ENCODE results near the gene ZNF485.
"Not testable (repeated sequence)": the region's sequence is repeated elsewhere in the genome, so short reads cannot be mapped to it uniquely, and the experiment has no call there.

The ZNF485 gene

DNA sequence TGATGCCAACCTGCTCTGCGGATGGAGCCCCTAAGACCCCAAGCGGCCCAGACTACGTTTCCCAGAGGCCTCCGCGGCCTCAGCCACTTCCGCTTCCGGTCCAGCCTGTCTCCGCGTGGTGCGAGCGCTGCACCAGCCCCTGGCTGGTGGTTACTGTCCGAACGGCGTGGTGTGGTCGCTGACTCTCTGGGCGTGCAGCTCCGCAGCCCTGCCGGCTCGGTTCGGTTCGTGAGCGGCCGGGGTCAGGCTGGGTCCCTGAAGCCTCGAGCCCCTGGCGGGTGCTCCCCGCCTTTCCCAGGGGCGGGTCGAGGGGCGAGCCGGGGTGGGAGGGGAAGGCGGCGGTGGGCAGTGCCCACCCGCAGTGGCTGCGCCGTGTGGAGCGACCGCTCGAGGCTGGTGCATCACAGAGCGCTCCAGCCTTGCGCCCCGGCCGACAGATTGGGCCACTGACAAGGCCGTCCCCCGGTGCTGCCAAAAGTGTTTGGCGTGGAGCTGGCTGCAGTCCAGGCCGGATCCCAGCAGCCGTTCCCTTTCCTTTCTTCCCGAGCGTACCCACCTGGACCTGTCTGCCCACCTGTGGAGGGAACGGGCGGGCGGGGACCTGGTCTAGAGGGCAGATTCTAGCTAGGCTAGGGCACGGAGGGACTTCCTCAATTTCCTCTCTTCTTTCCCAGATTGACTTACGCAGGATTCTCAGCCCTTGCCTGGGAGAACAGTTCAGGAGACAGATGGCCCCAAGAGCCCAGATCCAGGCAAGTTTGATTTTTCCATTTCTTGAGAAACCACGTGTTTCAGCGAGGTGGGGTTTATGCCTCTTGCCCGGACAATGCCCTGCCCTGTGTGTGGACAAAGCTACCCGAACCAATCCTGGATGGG, at the start of gene ZNF485:
ZNF485 (plus strand) TSS at position 116 of the 876 bp plus-strand sequence; CDS start at position 729, 613 bp downstream.
- peak; percentile 62 to 65 for DNase-seq

DNA sequence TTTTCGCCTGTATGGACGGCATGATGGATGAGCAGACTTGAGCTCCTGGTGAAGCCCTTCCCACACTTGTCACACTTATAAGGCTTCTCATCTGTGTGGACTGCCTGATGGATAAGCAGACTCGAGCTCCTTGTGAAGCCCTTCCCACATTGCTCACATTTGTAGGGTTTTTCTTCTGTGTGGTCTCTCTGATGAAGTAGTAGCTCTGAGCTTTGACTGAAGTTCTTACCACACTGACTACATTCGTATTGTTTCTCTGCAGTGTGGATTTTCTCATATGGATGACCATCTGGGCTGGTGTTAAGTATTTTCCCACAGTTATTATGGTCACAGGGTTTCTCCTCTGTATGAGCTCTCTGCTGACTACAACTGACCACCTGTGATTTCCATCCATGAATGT, 49.0 kb upstream of the ZNF485 start:
- no peak for DNase-seq

DNA sequence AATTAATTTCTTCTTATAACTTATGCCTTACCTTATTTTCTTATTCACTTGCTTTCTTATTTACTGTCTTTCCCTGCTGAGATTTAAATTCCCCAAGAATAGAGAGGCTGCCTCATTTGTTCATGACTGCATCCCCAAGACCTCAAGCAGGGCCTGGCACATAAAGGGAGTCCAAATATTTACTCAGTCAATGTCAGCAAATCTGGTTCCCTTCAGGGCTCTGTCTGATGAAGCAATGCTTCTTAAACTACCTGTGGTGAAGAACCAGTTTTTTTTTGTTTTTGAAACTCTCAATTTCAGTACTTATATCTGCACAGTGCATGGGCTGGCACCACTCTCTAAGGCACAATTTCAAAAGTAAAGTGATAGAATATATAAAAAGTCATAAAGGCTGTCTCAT, 36.6 kb upstream of the ZNF485 start:
- DNase-seq: no peak

DNA sequence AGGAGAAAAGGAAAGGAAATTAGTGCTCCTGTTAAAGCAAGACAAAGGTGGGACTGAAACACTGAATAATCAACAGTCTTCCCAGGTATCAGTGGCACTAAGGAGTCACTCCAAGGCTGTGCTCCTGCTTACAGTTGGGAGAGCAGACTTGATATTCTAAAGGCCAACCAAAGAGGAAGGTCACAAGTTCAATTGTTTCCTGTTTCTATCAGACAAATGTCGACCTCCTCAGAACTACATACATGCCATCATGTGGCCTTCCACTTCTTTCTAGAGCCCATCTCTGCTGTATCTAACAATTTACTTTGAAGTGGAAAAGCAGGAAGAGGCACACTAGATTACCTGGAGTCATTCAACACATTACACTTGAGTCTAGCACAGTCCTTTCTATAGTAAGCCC, 35.3 kb upstream of the ZNF485 start:
- DNase-seq: no peak

DNA sequence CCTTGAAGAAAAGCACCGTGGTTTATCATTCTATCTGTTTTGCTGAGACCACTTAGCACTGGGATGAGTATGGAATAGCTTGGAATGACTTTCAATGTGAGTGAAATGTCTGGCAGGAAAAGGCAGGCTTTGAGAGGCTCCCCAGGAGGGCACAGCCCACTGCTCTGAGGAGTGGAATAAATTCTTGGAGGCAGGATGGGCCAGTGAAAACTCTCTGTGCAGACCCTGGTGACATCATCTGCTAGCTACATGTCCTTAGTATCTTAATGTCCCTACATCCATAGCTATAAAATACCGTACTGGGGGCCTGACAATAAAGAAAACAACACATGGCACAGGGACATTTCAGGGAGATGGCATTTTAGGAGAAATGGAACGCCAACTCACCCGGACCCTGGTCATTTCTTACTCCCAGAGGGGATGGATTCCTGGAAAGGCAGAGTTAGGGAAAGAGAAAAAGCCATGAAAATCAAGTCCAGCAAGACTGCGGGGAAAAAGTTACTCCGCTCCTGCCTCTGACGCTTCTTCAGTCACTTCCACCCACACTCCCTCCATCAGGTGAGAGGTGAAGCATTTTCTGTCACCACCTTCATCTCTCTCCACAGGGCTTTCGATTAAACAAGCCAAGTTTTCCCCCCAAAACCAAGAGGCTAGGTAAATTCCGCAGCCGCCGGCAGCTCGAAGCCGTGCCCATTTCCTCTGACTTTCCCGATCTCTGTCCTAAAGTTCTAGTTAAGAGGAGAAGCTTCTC, 32.8 kb upstream of the ZNF485 start:
- DNase-seq: no peak

DNA sequence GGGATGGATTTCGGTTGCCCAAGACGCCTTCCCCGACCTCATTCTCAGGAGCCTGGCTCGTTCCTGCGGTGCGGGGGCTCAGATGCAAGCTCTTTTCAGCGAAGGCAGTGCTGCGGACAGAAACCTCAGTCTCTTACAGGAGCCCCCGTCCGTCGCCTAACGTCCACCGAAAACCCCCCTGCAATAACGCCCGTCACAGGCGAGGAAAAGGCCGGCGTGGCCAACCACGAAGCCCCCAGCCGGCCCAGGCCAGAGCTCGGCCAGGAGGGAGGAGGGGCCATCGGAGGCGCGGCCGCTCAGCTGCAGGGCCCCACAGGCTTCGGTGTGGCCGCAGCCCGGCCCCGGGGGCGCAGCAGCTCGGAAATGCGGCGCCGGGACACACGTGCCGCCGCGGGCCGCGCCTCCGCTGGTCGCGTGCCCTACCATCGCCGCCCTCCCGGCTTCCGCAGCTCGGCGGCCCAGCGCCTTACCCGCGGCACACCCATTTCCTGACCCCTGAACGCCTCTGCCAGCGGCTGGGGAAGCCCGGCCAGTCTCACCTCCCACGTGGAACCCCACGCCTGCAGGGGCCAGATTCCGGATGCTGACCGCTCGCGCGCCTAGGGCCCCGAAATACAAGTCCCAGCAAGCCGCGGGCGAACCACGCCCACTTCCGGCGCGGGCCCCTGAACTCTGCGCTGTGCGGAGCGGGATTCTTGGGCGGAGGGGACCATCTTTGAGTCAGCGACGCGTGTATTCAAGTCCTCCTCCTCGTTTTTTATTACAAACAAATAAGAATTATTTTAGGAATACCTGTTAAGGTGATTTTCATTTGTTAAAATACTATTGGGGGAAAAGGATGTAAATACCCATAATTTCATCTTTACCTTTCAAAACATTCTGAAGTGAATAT, 32.0 kb upstream of the ZNF485 start, which contains the start of gene ZNF239:
ZNF239 (minus strand) TSS at position 616 of the 892 bp plus-strand sequence. CDS start 16,537 bp downstream, outside the sequence.
- DNase-seq: peak; percentile 70 to 76

DNA sequence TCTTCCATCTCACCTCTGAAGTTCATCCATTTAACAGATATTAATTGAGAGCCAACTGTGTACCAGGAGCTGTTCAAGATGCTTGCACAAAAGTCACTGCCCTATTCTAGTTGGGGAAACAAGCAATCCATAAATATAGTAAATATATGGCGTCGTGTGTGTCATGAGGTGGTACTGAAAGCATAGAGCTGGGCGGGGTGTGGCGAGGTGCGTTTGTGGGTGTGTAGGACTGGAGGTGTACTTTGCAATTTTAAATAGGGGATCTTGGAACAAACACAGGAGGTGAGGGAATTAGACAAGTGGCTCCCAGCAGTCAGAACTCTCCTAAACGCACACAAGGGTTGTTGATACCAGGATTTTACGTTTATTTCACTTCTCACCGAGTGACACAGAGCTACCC, 31.3 kb upstream of the ZNF485 start:
- no peak for DNase-seq

DNA sequence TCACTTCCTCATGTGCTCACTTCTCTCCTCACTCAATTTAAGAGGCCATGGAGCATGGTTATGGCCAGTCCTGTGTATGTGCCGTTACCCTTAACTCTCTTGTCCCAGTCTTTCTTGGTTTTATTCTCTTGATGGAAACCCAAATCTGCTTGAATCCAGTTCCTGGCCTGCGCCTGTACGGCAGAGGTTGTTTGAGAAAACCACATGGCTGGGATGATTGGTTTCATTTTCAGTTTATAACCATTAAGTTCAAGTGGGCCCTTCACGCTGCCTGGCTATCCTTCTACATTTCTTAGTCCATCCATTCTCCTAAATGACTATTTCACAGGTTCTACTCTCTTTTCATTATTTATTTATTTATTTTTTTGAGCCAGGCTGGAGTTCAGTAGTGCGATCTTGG, 30.2 kb upstream of the ZNF485 start:
- DNase-seq: no peak

DNA sequence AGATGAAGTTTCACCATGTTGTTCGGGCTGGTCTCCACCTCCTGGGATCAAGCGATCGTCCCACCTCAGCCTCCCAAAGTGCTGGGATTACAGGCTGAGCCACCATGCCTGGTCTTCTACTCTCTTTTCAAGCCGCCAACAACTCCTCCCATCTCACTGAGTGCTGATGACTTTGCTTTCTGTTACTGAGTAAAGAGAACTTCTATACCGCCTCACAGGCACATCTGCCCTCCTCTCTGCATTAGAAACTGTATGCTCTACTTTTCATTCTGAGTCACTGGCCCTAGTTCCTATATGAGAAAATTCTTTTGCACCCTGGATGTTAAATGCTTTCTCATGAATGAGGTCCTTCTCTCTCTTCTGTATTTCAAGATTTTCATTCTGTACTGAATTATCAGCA, 29.7 kb upstream of the ZNF485 start:
- no peak for DNase-seq

DNA sequence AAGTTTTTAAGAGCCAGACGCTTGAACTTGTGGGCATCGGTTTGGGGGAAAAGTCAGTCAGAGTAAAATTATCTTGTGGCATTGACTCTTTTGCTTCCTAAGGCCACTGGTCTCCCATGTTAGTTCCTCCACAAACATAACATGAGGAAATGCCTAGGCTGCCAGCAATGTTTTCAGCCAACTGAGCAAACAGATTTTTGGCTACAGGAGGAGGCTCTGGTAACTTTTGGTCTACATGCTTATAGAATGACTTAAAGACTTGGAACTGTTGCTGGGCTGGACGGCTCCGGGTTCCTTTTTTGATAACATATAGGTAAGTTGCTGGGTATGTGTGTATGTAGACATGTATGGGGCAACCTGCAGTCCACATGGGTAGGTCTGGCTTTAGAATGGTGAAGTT, 22.2 kb upstream of the ZNF485 start:
- no peak for DNase-seq

DNA sequence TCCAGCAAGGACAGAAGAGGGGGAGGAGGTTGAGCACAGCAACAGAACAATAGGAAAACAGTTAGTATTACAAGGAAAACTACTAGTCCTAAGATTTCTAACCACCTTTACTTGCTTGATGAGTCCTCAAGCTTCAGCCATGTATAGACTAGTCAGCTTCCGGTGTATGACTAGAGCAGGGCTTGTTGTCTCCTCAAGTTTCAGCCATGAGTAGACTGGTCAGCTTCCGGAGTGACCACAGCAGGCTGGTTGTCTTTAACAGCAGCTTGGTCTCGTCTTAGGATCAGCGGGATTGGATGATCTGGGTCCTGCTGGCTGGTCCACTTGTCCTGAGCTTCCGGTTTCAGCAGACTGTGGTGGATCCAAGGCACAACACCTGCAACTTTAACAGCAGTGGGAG, 21.2 kb upstream of the ZNF485 start:
- no peak for DNase-seq

DNA sequence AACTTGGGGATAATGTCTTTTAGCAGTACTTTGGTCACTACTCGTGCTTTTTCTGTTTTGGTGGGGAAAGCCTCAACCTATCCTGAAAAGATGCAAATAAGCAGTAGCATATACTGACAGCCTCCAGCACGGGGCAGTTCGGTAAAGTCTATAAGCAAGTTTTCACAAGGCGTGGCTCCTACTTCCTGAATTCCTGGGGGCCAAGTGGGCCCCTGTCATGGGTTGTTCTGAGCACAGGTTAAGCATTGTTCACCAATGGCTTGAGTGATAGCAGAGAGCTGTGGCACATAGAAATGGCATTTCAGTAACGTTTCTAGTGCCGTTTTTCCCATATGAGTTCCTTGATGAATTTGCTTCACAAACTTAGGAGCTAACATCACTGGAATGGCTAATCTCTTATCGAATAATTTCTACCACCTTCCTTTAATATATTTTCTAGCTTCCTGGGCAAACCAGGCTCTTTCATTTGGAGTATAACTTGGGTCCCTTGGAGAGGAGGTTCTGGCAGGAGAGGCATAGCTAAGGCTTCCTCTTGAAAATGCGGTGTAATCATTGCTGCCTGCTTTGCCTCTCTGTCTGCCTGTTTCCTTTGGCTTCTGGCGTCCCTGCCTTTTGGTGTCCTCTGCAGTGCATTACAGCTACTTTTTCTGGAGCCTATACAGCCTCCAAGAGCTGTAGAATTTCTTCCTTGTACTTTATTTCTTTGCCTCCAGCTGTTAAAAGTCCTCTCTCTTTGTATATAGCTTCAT, 20.1 kb upstream of the ZNF485 start:
- no peak for DNase-seq

DNA sequence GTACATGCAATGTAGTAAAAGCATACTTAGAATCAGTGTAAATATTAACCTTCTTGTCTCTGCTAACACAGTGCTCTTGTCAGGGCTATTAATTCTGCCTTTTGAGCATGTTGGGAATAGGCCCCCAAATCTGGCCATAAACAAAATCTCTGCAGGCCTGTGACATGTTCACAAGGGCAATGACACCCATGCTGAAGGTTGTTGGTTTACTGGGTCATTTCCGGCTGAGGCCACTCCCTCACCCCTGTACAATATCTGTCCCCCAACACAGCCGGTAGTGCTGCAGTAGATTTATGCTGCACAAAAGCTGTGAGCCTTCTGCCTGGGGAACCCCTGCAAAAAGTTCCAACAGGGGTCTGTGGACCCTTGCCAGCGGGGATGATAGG, 19.5 kb upstream of the ZNF485 start:
- not testable (repeated sequence) for DNase-seq

DNA sequence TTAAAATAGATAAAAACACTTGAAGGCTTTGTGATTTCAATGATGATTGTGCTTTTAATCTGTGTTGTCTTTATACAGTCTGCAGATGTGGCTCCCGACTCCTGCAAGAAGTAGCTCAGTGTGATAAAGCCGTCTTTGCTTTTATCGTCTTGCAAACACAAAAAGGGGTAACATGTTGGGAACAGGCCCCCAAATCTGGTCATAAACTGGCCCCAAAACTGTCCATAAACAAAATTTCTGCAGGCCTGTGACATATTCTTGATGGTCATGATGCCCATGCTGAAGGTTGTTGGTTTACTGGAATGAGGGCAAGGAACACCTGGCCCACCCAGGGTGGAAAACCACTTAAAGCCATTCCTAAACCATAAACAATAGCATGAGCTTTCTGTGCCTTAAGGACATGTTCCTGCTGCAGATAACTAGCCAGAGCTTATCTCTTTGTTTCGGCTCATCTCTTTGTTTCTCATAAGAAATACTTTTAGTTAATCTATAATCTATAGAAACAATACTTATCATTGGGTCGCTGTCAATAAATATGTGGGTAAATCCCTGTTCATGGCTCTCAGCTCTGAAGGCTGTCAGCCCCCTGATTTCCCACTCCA, 14.8 kb upstream of the ZNF485 start:
- DNase-seq: no peak

DNA sequence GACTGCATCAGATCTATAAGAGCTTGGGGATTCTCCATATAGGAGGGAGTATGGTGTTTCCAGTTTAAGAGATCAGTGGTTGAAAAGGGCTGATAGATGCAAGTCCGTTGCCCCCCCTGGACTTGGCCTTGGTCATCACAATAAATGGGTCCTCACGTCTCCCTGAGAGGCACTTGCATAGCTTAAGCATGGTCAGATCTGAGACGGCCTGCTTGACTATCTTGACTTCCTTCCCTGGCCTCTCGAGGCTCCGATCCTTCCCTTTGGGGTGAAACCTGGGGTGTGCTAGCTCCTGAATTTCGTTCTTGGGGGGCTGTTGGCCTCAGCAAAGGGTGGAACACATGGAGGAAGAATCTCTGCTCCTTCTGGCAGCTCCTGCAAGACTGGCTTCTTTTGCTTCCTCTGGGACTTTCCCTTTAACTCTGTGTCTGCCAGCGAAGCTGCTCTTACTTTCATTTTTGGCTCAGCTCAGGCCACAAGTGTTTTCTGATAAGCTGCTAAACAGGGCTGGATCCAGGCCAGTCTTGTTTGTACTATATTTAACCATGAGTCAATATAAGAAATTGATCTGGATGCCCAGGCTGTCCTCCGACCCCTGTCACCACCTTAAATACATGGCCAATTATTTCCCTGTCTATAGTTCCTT, 11.2 kb upstream of the ZNF485 start:
- DNase-seq: peak in 1 of 2 donors; percentile 31

DNA sequence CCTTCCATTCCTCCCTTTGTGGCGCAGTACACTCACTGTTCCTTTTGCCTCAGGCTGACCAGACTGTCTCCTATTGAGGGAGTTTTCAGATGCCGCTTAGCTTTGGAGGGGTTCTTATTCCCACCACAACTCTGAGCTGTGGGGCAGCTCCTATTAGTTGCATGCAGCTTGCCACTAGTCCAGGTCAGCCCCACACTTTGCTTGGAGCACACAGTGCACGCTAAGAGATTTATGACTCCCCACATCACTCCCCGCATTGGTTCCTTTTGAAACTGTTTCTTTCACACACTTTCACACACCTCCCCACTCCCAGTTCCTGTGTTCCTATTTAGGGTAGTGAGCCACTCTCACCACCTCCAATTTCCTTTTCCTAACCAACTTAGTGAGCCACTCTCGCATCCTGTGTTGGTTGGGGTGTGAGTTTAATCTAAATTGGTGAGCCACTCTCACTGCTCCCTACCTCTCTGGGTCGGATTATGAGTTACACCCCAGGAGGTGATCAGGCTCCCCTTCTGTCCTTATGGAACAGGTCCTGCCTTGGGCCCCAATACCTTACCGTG, 10.4 kb upstream of the ZNF485 start:
- no peak for DNase-seq

DNA sequence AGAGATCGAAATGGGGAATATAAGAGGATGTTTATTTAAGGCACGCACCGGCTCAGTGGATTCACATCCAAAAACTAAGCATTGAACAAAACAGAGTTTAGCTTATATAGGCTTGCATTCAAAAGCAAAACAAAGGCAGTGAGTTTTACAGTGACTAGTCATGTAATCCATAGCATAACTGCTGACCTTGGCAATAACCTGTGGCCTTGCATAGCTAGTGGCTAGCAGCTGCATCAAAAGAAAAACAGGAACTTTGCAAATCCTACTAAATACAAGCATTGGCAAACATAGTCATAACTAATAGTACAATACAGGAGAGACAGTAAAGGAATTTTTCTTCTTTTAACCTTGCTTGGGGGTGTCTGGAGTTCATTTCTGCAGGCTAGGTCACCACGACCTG, 9.7 kb upstream of the ZNF485 start:
- no peak for DNase-seq

DNA sequence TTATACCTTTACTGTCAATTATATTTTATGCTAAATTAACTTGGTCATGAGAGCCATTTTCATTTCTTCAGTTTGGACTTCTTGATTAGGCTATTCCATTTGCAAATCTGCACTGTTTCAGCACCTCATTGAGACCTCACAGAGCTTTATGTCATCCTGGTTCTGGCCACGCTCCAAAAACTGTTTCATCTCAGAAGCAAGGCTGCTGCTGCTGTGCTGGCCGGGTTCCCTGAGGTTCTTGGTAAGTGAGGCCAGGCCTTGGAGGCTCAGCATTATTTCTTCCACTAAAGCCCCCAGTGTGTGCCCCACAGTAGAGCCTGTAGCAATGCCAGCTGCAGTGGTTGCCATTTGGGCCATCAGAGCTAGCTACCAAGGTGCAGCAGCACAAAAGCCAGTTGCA, 7.8 kb upstream of the ZNF485 start:
- no peak for DNase-seq

DNA sequence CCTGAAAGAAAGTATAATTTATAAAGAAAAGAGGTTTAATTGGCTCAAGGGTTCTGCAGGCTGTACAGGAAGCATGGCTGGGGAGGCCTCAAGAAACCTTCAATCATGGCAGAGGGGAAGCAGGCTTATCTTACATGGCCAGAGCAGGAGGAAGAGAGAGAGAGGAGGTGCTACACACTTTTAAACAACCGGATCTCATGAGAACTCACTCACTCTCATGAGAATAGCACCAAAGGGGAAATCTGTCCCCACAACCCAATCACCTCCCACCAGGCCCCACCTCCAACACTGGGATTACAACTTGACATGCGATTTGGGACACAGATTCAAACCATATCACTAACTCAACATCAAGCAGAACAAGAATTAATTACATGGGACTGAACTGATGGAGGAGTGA, 6.9 kb upstream of the ZNF485 start:
- DNase-seq: no peak

DNA sequence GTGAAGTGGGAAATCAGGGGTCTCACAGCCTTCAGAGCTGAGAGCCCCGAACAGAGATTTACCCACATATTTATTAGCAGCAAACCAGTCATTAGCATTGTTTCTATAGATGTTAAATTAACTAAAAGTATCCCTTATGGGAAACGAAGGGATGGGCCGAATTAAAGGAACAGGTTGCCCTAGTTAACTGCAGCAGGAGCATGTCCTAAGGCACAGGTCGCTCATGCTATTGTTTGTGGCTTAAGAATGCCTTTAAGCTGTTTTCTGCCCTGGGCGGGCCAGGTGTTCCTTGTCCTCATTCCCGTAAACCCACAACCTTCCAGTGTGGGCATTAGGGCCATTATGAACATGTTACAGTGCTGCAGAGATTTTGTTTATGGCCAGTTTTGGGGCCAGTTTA, 4.7 kb upstream of the ZNF485 start:
- not testable (repeated sequence) for DNase-seq

DNA sequence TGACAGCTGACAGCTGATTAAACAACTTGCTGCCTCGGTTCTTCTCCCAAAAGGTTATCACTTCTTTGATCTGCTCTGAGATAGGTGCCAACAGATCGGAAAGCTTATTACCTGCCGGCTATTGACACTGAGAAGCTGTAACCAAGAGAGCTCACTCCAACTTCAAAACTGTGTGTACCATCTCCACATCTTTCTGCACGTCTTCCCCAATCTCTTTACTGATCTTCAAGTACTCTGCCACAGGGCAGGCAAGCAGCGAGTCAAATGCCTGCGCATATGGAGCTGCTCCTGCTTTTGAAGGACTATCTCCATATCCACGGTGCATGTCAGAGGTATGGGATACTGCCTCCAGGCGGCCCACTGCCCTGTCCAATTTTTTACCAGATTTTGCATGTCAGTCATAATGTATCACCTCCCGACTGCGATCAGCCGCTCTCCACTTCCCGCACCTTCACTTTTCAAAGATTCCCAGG, 352 bp upstream of the ZNF485 start:
- DNase-seq: no peak
